GM12878 (cell line): ENCODE measurements around the gene GPSM1.

Experiments used
- CHD2 ChIP-seq: IDR thresholded peaks from 2 replicates; pipeline ENCODE4 v1.6.1; 2011; ENCODE audit warnings: low read depth, low read length, improper control_type of control experiment, borderline replicate concordance
- CTCF ChIP-seq, 3 experiments: IDR thresholded peaks in 2 of 3; conservative IDR thresholded peaks in 1 of 3; 2 replicates each; pipeline ENCODE4 v1.5.1; 2011; ENCODE audit warnings: low read depth in 3 of 3, low read length in 3 of 3, mild to moderate bottlenecking in 3 of 3, control low read depth in 2 of 3, moderate library complexity in 2 of 3, inconsistent platforms in 1 of 3, mixed read lengths in 1 of 3; ENCODE audit not compliant: control insufficient read depth in 2 of 3, insufficient read depth in 1 of 3; ENCODE audit errors: extremely low read depth in 1 of 3
- POLR2A ChIP-seq: IDR thresholded peaks from 2 replicates; pipeline ENCODE4 v1.6.1; 2011; ENCODE audit warnings: low read depth, mild to moderate bottlenecking, low read length
- POLR2AphosphoS5 ChIP-seq: IDR thresholded peaks from 2 replicates; pipeline ENCODE4 v1.6.1; 2011; ENCODE audit warnings: mild to moderate bottlenecking, low read length, inconsistent platforms
- RBBP5 ChIP-seq: fragments of 200-600 bp; sonication (generic); conservative IDR thresholded peaks from 2 replicates; pipeline ENCODE4 v1.6.1; 2016
- RFX5 ChIP-seq: IDR thresholded peaks from 2 replicates; pipeline ENCODE4 v1.6.1; 2011; ENCODE audit warnings: low read depth, low read length, improper control_type of control experiment
- SMC3 ChIP-seq: IDR thresholded peaks from 2 replicates; pipeline ENCODE4 v1.6.1; 2011; ENCODE audit warnings: low read length, improper control_type of control experiment, borderline replicate concordance
- YY1 ChIP-seq: IDR thresholded peaks from 2 replicates; pipeline ENCODE4 v1.6.1; 2011; ENCODE audit warnings: low read depth, mild to moderate bottlenecking, low read length
- TF ChIP-seq, protein P1 (sequence below): fragments of 450-650 bp; formaldehyde crosslinking; IDR thresholded peaks from 2 replicates; pipeline ENCODE4 v1.5.0; 2022; ENCODE audit warnings: mild to moderate bottlenecking, missing genetic modification characterization

GRCh38 chr9:136329636-136330405 lies 2.5 kb downstream of the GPSM1 start:
- TF ChIP-seq RFX5, result no peak
- no peak for TF ChIP-seq RBBP5
- TF ChIP-seq POLR2AphosphoS5, result no peak
- no peak for TF ChIP-seq SMC3
- no peak for TF ChIP-seq POLR2A
- TF ChIP-seq CTCF (IDR thresholded peaks at IDR 0.05 in 2 of 3, conservative IDR thresholded peaks at IDR 0.05 in 1 of 3; ENCODE audit: control insufficient read depth in 2 of 3, extremely low read depth in 1 of 3, insufficient read depth in 1 of 3, low read depth in 3 of 3, low read length in 3 of 3), result no peak
- no peak for TF ChIP-seq YY1
- TF ChIP-seq CHD2, result no peak
- TF ChIP-seq, protein P1, sequence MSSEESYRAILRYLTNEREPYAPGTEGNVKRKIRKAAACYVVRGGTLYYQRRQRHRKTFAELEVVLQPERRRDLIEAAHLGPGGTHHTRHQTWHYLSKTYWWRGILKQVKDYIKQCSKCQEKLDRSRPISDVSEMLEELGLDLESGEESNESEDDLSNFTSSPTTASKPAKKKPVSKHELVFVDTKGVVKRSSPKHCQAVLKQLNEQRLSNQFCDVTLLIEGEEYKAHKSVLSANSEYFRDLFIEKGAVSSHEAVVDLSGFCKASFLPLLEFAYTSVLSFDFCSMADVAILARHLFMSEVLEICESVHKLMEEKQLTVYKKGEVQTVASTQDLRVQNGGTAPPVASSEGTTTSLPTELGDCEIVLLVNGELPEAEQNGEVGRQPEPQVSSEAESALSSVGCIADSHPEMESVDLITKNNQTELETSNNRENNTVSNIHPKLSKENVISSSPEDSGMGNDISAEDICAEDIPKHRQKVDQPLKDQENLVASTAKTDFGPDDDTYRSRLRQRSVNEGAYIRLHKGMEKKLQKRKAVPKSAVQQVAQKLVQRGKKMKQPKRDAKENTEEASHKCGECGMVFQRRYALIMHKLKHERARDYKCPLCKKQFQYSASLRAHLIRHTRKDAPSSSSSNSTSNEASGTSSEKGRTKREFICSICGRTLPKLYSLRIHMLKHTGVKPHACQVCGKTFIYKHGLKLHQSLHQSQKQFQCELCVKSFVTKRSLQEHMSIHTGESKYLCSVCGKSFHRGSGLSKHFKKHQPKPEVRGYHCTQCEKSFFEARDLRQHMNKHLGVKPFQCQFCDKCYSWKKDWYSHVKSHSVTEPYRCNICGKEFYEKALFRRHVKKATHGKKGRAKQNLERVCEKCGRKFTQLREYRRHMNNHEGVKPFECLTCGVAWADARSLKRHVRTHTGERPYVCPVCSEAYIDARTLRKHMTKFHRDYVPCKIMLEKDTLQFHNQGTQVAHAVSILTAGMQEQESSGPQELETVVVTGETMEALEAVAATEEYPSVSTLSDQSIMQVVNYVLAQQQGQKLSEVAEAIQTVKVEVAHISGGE, result no peak
